GM23338 (cell line): ENCODE results near the gene GLG1. TPM values are rescaled to one million over a fixed set of nuclear protein-coding genes. Genes with fewer than 3 reads are reported as not detected.

Source experiments
- ATAC-seq: fragments of 200-7000 bp; cut with Tn5 transposase; 3 replicates; pipeline ENCODE4 v1.9.1; 2020
- DNase-seq: peaks from one replicate; pipeline ENCODE4 v3.0.0-alpha.2; 2015; ENCODE audit warnings: low spot score
- H2AFZ ChIP-seq: fragments of 200-600 bp; sonication (generic); 2 replicates; pipeline ENCODE4 v1.8.0; 2016; ENCODE audit warnings: antibody characterized with exemption, mild to moderate bottlenecking, moderate library complexity
- H3F3A ChIP-seq: fragments of 200-600 bp; sonication (generic); replicated peaks from 2 replicates; pipeline ENCODE4 v1.8.0; 2017; ENCODE audit warnings: antibody characterized with exemption, mixed run types, low read depth
- H3K27ac ChIP-seq: fragments of 200-600 bp; sonication (generic); 2 replicates; pipeline ENCODE4 v1.6.1; 2016; ENCODE audit warnings: low read depth
- H3K27me3 ChIP-seq: fragments of 200-600 bp; sonication (generic); 2 replicates; pipeline ENCODE4 v1.8.0; 2016; ENCODE audit warnings: mild to moderate bottlenecking, mixed run types, moderate library complexity; ENCODE audit not compliant: insufficient read depth
- H3K36me3 ChIP-seq: fragments of 200-600 bp; sonication (generic); 2 replicates; pipeline ENCODE4 v1.8.0; 2016; ENCODE audit warnings: mild to moderate bottlenecking; ENCODE audit not compliant: insufficient read depth
- H3K4me1 ChIP-seq: fragments of 200-600 bp; sonication (generic); 2 replicates; pipeline ENCODE4 v1.8.0; 2016; ENCODE audit warnings: mild to moderate bottlenecking, moderate library complexity; ENCODE audit not compliant: insufficient read depth
- H3K4me2 ChIP-seq: fragments of 200-600 bp; sonication (generic); 2 replicates; pipeline ENCODE4 v1.7.1; 2017; ENCODE audit warnings: mixed run types
- H3K4me3 ChIP-seq: fragments of 200-600 bp; sonication (generic); 2 replicates; pipeline ENCODE4 v1.6.1; 2016; ENCODE audit warnings: mixed run types
- H3K79me2 ChIP-seq: fragments of 200-600 bp; sonication (generic); replicated peaks from 2 replicates; pipeline ENCODE4 v1.8.0; 2017; ENCODE audit warnings: mild to moderate bottlenecking; ENCODE audit not compliant: insufficient read depth
- H3K9me2 ChIP-seq: fragments of 200-600 bp; sonication (generic); 2 replicates; pipeline ENCODE4 v1.8.0; 2017; ENCODE audit not compliant: insufficient read depth
- H4K20me1 ChIP-seq: fragments of 200-600 bp; sonication (generic); replicated peaks from 2 replicates; pipeline ENCODE4 v1.8.0; 2017; ENCODE audit warnings: mild to moderate bottlenecking; ENCODE audit not compliant: insufficient read depth
- H3K27ac Mint-ChIP-seq: 2 replicates; pipeline ENCODE4 v1.8.0; 2020; ENCODE audit warnings: inconsistent platforms, mild to moderate bottlenecking, moderate library complexity, mixed read lengths
- H3K27me3 Mint-ChIP-seq: 3 replicates; pipeline ENCODE4 v1.8.0; 2022; ENCODE audit warnings: low read depth, mild to moderate bottlenecking, moderate library complexity, mixed read lengths, inconsistent platforms; ENCODE audit not compliant: insufficient read depth, poor library complexity
- H3K36me3 Mint-ChIP-seq: 3 replicates; pipeline ENCODE4 v1.8.0; 2021; ENCODE audit warnings: low read depth, mild to moderate bottlenecking, inconsistent platforms, moderate library complexity, mixed read lengths
- H3K4me1 Mint-ChIP-seq: 3 replicates; pipeline ENCODE4 v1.8.0; 2020; ENCODE audit warnings: mild to moderate bottlenecking, inconsistent platforms, mixed read lengths
- H3K4me3 Mint-ChIP-seq: 3 replicates; pipeline ENCODE4 v1.8.0; 2021; ENCODE audit warnings: moderate library complexity, mild to moderate bottlenecking, inconsistent platforms, mixed read lengths
- H3K9me3 Mint-ChIP-seq: 3 replicates; pipeline ENCODE4 v1.8.0; 2020; ENCODE audit warnings: moderate library complexity, mild to moderate bottlenecking, inconsistent platforms, mixed read lengths
- CREB1 ChIP-seq: fragments of 250-450 bp; sonication (Bioruptor Pico); IDR thresholded peaks from 2 replicates; pipeline ENCODE4 v1.5.0; 2020; ENCODE audit warnings: low read depth, mild to moderate bottlenecking, moderate library complexity
- CTCF ChIP-seq, 2 experiments: fragments of 200-600 bp in 1 of 2; sonication (generic) in 1 of 2; conservative IDR thresholded peaks; 2 replicates each; pipeline versions ENCODE4 v1.5.1 to v1.6.1; 2016 to 2017; ENCODE audit warnings: antibody characterized with exemption in 2 of 2, low read depth in 2 of 2, mild to moderate bottlenecking in 2 of 2, moderate library complexity in 1 of 2
- EZH2 ChIP-seq: fragments of 200-600 bp; sonication (generic); IDR thresholded peaks from one replicate; pipeline ENCODE4 v1.8.0; 2017; ENCODE audit warnings: antibody characterized with exemption, mild to moderate bottlenecking, low read depth; ENCODE audit not compliant: unreplicated experiment
- EZH2phosphoT487 ChIP-seq: fragments of 200-600 bp; sonication (generic); IDR thresholded peaks from one replicate; pipeline ENCODE4 v1.8.1; 2018; ENCODE audit warnings: antibody characterized with exemption; ENCODE audit not compliant: unreplicated experiment
- JUNB ChIP-seq: IDR thresholded peaks from one replicate; pipeline ENCODE4 v1.6.1; 2016; ENCODE audit warnings: antibody characterized with exemption; ENCODE audit not compliant: unreplicated experiment
- NANOG ChIP-seq: IDR thresholded peaks from 2 replicates; pipeline ENCODE4 v1.6.1; 2016; ENCODE audit warnings: antibody characterized with exemption, borderline replicate concordance
- POLR2AphosphoS5 ChIP-seq: IDR thresholded peaks from 2 replicates; pipeline ENCODE4 v1.6.1; 2016; ENCODE audit warnings: antibody characterized with exemption, low read depth
- STAT1 ChIP-seq: IDR thresholded peaks from one replicate; pipeline ENCODE4 v1.6.1; 2016; ENCODE audit warnings: antibody characterized with exemption; ENCODE audit not compliant: unreplicated experiment
- ZNF114 ChIP-seq: fragments of 250-450 bp; sonication (Bioruptor Pico); IDR thresholded peaks from 2 replicates; pipeline ENCODE4 v1.5.0; 2020; ENCODE audit warnings: mild to moderate bottlenecking, moderate library complexity
- ZNF331 ChIP-seq: fragments of 250-450 bp; sonication (Bioruptor Pico); IDR thresholded peaks from 2 replicates; pipeline ENCODE4 v1.5.0; 2020; ENCODE audit warnings: low read depth, mild to moderate bottlenecking, moderate library complexity
- polyA plus RNA-seq: library from polyadenylated mRNA; unstranded; fragments of >200 nt; fragmentation: Nextera tagmentation; extraction: Ambion mirVana; gene quantifications from 2 replicates; pipeline ENCODE4 v1.2.1, GENCODE V29; 2016
- total RNA-seq: library from RNA; depleted of rRNA; stranded (reverse); fragments of >200 nt; shearing (Covaris generic); gene quantifications from 2 replicates; pipeline ENCODE4 v1.2.3, GENCODE V29; 2014
- TF ChIP-seq, protein P1 (sequence below): fragments of 250-450 bp; sonication (Bioruptor Pico); IDR thresholded peaks from 2 replicates; pipeline ENCODE4 v1.5.0; 2020; ENCODE audit warnings: mild to moderate bottlenecking, moderate library complexity
- TF ChIP-seq, protein P2 (sequence below): IDR thresholded peaks from 2 replicates; pipeline ENCODE4 v1.6.1; 2016; ENCODE audit warnings: antibody characterized with exemption
- TF ChIP-seq, protein P3 (sequence below): IDR thresholded peaks from one replicate; pipeline ENCODE4 v1.6.1; 2018; ENCODE audit warnings: antibody characterized with exemption; ENCODE audit not compliant: unreplicated experiment

The GLG1 gene
- total and polyA plus RNA-seq, 2 experiments from 2014 or later = 61.2 to 211 TPM

GRCh38 chr16:74622005-74622404 is 15.1 kb upstream of the GLG1 start:
- H3K9me2 ChIP-seq = no peaks in the 10 kb centered on the region
- peaks cover 5% of the 10 kb centered on the region; the same call in 1 of the 2 replicates for H3K79me2 ChIP-seq
- Mint-ChIP-seq H3K36me3 (peaks cover 70% of the 10 kb centered on the region), H3K27me3 (peaks cover 3% of the 10 kb centered on the region), H3K27ac (no peak overlapping the region; the same call in 1 of the 2 replicates), H3K4me1 (peaks cover 16% of the 10 kb centered on the region; the same call in 2 of the 3 replicates), H3K9me3 (no peaks in the 10 kb centered on the region; the same call in 2 of the 3 replicates), H3K4me3 (no peak overlapping the region)
- H3K4me1 ChIP-seq = peaks cover 10% of the 10 kb centered on the region
- H2AFZ ChIP-seq = no peak overlapping the region
- H3F3A ChIP-seq = peaks cover 14% of the 10 kb centered on the region
- H3K27ac ChIP-seq = peak overlapping the region; percentile 78
- H3K27me3 ChIP-seq = no peaks in the 10 kb centered on the region
- TF ChIP-seq POLR2AphosphoS5 (no peak), NANOG (no peak), EZH2 (no peak), EZH2phosphoT487 (no peak), STAT1 (no peak), CREB1 (CRISPR knock-in tag) (no peak), CTCF (conservative IDR thresholded peaks at IDR 0.05; ENCODE audit: low read depth in 2 of 2) (no peak), ZNF114 (CRISPR knock-in tag) (no peak), JUNB (no peak), ZNF331 (no peak)
- TF ChIP-seq, protein P1, sequence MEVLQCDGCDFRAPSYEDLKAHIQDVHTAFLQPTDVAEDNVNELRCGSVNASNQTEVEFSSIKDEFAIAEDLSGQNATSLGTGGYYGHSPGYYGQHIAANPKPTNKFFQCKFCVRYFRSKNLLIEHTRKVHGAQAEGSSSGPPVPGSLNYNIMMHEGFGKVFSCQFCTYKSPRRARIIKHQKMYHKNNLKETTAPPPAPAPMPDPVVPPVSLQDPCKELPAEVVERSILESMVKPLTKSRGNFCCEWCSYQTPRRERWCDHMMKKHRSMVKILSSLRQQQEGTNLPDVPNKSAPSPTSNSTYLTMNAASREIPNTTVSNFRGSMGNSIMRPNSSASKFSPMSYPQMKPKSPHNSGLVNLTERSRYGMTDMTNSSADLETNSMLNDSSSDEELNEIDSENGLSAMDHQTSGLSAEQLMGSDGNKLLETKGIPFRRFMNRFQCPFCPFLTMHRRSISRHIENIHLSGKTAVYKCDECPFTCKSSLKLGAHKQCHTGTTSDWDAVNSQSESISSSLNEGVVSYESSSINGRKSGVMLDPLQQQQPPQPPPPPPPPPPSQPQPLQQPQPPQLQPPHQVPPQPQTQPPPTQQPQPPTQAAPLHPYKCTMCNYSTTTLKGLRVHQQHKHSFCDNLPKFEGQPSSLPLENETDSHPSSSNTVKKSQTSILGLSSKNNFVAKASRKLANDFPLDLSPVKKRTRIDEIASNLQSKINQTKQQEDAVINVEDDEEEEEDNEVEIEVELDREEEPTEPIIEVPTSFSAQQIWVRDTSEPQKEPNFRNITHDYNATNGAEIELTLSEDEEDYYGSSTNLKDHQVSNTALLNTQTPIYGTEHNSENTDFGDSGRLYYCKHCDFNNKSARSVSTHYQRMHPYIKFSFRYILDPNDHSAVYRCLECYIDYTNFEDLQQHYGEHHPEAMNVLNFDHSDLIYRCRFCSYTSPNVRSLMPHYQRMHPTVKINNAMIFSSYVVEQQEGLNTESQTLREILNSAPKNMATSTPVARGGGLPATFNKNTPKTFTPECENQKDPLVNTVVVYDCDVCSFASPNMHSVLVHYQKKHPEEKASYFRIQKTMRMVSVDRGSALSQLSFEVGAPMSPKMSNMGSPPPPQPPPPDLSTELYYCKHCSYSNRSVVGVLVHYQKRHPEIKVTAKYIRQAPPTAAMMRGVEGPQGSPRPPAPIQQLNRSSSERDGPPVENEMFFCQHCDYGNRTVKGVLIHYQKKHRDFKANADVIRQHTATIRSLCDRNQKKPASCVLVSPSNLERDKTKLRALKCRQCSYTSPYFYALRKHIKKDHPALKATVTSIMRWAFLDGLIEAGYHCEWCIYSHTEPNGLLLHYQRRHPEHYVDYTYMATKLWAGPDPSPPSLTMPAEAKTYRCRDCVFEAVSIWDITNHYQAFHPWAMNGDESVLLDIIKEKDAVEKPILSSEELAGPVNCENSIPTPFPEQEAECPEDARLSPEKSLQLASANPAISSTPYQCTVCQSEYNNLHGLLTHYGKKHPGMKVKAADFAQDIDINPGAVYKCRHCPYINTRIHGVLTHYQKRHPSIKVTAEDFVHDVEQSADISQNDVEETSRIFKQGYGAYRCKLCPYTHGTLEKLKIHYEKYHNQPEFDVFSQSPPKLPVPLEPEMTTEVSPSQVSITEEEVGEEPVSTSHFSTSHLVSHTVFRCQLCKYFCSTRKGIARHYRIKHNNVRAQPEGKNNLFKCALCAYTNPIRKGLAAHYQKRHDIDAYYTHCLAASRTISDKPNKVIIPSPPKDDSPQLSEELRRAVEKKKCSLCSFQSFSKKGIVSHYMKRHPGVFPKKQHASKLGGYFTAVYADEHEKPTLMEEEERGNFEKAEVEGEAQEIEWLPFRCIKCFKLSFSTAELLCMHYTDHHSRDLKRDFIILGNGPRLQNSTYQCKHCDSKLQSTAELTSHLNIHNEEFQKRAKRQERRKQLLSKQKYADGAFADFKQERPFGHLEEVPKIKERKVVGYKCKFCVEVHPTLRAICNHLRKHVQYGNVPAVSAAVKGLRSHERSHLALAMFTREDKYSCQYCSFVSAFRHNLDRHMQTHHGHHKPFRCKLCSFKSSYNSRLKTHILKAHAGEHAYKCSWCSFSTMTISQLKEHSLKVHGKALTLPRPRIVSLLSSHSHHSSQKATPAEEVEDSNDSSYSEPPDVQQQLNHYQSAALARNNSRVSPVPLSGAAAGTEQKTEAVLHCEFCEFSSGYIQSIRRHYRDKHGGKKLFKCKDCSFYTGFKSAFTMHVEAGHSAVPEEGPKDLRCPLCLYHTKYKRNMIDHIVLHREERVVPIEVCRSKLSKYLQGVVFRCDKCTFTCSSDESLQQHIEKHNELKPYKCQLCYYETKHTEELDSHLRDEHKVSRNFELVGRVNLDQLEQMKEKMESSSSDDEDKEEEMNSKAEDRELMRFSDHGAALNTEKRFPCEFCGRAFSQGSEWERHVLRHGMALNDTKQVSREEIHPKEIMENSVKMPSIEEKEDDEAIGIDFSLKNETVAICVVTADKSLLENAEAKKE = no peak
- TF ChIP-seq, protein P2, sequence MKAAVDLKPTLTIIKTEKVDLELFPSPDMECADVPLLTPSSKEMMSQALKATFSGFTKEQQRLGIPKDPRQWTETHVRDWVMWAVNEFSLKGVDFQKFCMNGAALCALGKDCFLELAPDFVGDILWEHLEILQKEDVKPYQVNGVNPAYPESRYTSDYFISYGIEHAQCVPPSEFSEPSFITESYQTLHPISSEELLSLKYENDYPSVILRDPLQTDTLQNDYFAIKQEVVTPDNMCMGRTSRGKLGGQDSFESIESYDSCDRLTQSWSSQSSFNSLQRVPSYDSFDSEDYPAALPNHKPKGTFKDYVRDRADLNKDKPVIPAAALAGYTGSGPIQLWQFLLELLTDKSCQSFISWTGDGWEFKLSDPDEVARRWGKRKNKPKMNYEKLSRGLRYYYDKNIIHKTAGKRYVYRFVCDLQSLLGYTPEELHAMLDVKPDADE = no peak
- TF ChIP-seq, protein P3, sequence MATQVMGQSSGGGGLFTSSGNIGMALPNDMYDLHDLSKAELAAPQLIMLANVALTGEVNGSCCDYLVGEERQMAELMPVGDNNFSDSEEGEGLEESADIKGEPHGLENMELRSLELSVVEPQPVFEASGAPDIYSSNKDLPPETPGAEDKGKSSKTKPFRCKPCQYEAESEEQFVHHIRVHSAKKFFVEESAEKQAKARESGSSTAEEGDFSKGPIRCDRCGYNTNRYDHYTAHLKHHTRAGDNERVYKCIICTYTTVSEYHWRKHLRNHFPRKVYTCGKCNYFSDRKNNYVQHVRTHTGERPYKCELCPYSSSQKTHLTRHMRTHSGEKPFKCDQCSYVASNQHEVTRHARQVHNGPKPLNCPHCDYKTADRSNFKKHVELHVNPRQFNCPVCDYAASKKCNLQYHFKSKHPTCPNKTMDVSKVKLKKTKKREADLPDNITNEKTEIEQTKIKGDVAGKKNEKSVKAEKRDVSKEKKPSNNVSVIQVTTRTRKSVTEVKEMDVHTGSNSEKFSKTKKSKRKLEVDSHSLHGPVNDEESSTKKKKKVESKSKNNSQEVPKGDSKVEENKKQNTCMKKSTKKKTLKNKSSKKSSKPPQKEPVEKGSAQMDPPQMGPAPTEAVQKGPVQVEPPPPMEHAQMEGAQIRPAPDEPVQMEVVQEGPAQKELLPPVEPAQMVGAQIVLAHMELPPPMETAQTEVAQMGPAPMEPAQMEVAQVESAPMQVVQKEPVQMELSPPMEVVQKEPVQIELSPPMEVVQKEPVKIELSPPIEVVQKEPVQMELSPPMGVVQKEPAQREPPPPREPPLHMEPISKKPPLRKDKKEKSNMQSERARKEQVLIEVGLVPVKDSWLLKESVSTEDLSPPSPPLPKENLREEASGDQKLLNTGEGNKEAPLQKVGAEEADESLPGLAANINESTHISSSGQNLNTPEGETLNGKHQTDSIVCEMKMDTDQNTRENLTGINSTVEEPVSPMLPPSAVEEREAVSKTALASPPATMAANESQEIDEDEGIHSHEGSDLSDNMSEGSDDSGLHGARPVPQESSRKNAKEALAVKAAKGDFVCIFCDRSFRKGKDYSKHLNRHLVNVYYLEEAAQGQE = no peak
- ATAC-seq = peak; percentile 50
- peaks cover 37% of the 10 kb centered on the region for H4K20me1 ChIP-seq
- no peak overlapping the region for H3K4me2 ChIP-seq
- peaks cover 49% of the 10 kb centered on the region for H3K36me3 ChIP-seq
- peak; percentile 49 for DNase-seq
- no peak overlapping the region for H3K4me3 ChIP-seq
